PC-3 (cell line): ENCODE measurements around the gene KRTAP5-10.

Source experiments
- CTCF ChIP-seq: fragments of 300-600 bp; sonication (generic); conservative IDR thresholded peaks from 2 replicates; pipeline ENCODE4 v1.5.1; 2017; ENCODE audit warnings: antibody characterized with exemption, low read depth, mild to moderate bottlenecking, low read length
- EZH2 ChIP-seq: fragments of 300-600 bp; sonication (generic); IDR thresholded peaks from one replicate; pipeline ENCODE4 v1.6.1; 2017; ENCODE audit warnings: antibody characterized with exemption, mild to moderate bottlenecking, low read length; ENCODE audit not compliant: unreplicated experiment
- EZH2phosphoT487 ChIP-seq: fragments of 300-600 bp; sonication (generic); IDR thresholded peaks from 2 replicates; pipeline ENCODE4 v1.6.1; 2018; ENCODE audit warnings: mild to moderate bottlenecking, antibody characterized with exemption, low read length, borderline replicate concordance

- TF ChIP-seq CTCF: no peak
- no peak for TF ChIP-seq EZH2
- no peak for TF ChIP-seq EZH2phosphoT487
Measured at GRCh38 chr11:71543866-71544265, 21.5 kb upstream of the KRTAP5-10 start.
